Measurements from ENCODE around the gene AMACR.

GRCh38 chr5:34012791-34013190 lies 4.9 kb upstream of the AMACR start:
- TF ChIP-seq POLR2A (IDR thresholded peaks at IDR 0.05; ENCODE audit: low read depth, low read length), result no peak
- no peak for TF ChIP-seq POLR2AphosphoS5 (IDR thresholded peaks at IDR 0.05; ENCODE audit: low read depth, low read length)

Data from GM12892 (cell line).